Measurements from ENCODE around the gene NUDT14.

GRCh38 chr14:105215602-105216001 is 34.5 kb upstream of the NUDT14 start:
- TF ChIP-seq ZNF391 (tag by site-specific recombination; IDR thresholded peaks at IDR 0.05; ENCODE audit: borderline replicate concordance, low read depth), result no peak
- no peak for TF ChIP-seq ZNF114 (tag by site-specific recombination; IDR thresholded peaks at IDR 0.05)
- no peak for TF ChIP-seq CTCF (tag by site-specific recombination; IDR thresholded peaks at IDR 0.05)
- TF ChIP-seq TCF7L2 (IDR thresholded peaks at IDR 0.05; ENCODE audit: borderline replicate concordance, low read depth, low read length), result no peak
- TF ChIP-seq SETDB1 (IDR thresholded peaks at IDR 0.05; ENCODE audit: insufficient read length, low read length), result no peak
- no peak for TF ChIP-seq SCRT1 (tag by site-specific recombination; IDR thresholded peaks at IDR 0.05; ENCODE audit: borderline replicate concordance)
- no peak for TF ChIP-seq PATZ1 (tag by site-specific recombination; IDR thresholded peaks at IDR 0.05)
- no peak for TF ChIP-seq ZNF2 (tag by site-specific recombination; IDR thresholded peaks at IDR 0.05)
- TF ChIP-seq, protein P1, sequence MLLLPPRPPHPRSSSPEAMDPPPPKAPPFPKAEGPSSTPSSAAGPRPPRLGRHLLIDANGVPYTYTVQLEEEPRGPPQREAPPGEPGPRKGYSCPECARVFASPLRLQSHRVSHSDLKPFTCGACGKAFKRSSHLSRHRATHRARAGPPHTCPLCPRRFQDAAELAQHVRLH (tag by site-specific recombination; IDR thresholded peaks at IDR 0.05), result no peak
- TF ChIP-seq, protein P2, sequence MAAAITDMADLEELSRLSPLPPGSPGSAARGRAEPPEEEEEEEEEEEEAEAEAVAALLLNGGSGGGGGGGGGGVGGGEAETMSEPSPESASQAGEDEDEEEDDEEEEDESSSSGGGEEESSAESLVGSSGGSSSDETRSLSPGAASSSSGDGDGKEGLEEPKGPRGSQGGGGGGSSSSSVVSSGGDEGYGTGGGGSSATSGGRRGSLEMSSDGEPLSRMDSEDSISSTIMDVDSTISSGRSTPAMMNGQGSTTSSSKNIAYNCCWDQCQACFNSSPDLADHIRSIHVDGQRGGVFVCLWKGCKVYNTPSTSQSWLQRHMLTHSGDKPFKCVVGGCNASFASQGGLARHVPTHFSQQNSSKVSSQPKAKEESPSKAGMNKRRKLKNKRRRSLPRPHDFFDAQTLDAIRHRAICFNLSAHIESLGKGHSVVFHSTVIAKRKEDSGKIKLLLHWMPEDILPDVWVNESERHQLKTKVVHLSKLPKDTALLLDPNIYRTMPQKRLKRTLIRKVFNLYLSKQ (tag by site-specific recombination; IDR thresholded peaks at IDR 0.05; ENCODE audit: borderline replicate concordance), result no peak
- no peak for TF ChIP-seq ZNF660 (tag by site-specific recombination; IDR thresholded peaks at IDR 0.05)
- TF ChIP-seq, protein P3, sequence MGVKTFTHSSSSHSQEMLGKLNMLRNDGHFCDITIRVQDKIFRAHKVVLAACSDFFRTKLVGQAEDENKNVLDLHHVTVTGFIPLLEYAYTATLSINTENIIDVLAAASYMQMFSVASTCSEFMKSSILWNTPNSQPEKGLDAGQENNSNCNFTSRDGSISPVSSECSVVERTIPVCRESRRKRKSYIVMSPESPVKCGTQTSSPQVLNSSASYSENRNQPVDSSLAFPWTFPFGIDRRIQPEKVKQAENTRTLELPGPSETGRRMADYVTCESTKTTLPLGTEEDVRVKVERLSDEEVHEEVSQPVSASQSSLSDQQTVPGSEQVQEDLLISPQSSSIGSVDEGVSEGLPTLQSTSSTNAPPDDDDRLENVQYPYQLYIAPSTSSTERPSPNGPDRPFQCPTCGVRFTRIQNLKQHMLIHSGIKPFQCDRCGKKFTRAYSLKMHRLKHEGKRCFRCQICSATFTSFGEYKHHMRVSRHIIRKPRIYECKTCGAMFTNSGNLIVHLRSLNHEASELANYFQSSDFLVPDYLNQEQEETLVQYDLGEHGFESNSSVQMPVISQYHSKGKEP (tag by site-specific recombination; IDR thresholded peaks at IDR 0.05), result no peak

Measured in HEK293 (cell line).